Smooth muscle cell (in vitro differentiated cells): ENCODE data around the gene AKAP6. TPM values are rescaled to one million over a fixed set of nuclear protein-coding genes. Genes with fewer than 3 reads are reported as not detected.

ENCODE experiments used
- DNase-seq: peaks from one replicate; lab custom pipeline; 2025; ENCODE audit not compliant: unreplicated experiment; lab: John Stamatoyannopoulos, UW
- H2AFZ ChIP-seq: fragments of 200-600 bp; sonication (generic); 2 replicates; pipeline ENCODE4 v1.6.0; 2016; ENCODE audit warnings: antibody characterized with exemption, low read depth, mild to moderate bottlenecking
- H3F3A ChIP-seq: fragments of 200-600 bp; sonication (generic); 2 replicates; pipeline ENCODE4 v1.6.0; 2017; ENCODE audit warnings: antibody characterized with exemption, low read depth
- H3K27ac ChIP-seq: fragments of 200-600 bp; sonication (generic); 2 replicates; pipeline ENCODE4 v1.5.1; 2016; ENCODE audit warnings: low read depth, mild to moderate bottlenecking
- H3K27me3 ChIP-seq: fragments of 200-600 bp; sonication (generic); 2 replicates; pipeline ENCODE4 v1.6.1; 2016; ENCODE audit warnings: low read depth, mild to moderate bottlenecking
- H3K36me3 ChIP-seq: fragments of 200-600 bp; sonication (generic); 2 replicates; pipeline ENCODE4 v1.5.1; 2016; ENCODE audit warnings: low read depth
- H3K4me1 ChIP-seq: fragments of 200-600 bp; sonication (generic); 2 replicates; pipeline ENCODE4 v1.5.1; 2016; ENCODE audit warnings: low read depth
- H3K4me2 ChIP-seq: fragments of 200-600 bp; sonication (generic); 2 replicates; pipeline ENCODE4 v1.6.0; 2016; ENCODE audit warnings: mild to moderate bottlenecking
- H3K4me3 ChIP-seq: fragments of 200-600 bp; sonication (generic); 2 replicates; pipeline ENCODE4 v1.5.1; 2016; ENCODE audit warnings: mild to moderate bottlenecking
- H3K79me2 ChIP-seq: fragments of 200-600 bp; sonication (generic); 2 replicates; pipeline ENCODE4 v1.6.0; 2016; ENCODE audit warnings: low read depth, mild to moderate bottlenecking
- H3K9ac ChIP-seq: fragments of 200-600 bp; sonication (generic); 2 replicates; pipeline ENCODE4 v1.6.0; 2016; ENCODE audit warnings: low read depth
- H3K9me3 ChIP-seq: fragments of 200-600 bp; sonication (generic); replicated peaks from 2 replicates; pipeline ENCODE4 v1.5.1; 2016; ENCODE audit warnings: low read depth
- H4K20me1 ChIP-seq: fragments of 200-600 bp; sonication (generic); 2 replicates; pipeline ENCODE4 v1.6.0; 2016; ENCODE audit warnings: low read depth
- WGBS: methylation state at CpG from one replicate; pipeline ENCODE4 v1.1.7; 2016; ENCODE audit warnings: low lambda C conversion rate; 5-methylcytosine and 5-hydroxymethylcytosine counted together
- polyA plus RNA-seq: library from polyadenylated mRNA; unstranded; fragments of >200 nt; fragmentation: Nextera tagmentation; extraction: Ambion mirVana; gene quantifications from 2 replicates; pipeline ENCODE4 v1.2.1, GENCODE V29; 2016
- total RNA-seq: library from RNA; depleted of rRNA; stranded (reverse); fragments of >200 nt; gene quantifications from 2 replicates; pipeline ENCODE4 v1.2.3, GENCODE V29; 2014
- TF ChIP-seq, protein P1 (sequence below): fragments of 200-600 bp; sonication (generic); IDR thresholded peaks from 2 replicates; pipeline ENCODE4 v1.5.1; 2017; ENCODE audit warnings: borderline replicate concordance, mild to moderate bottlenecking, antibody characterized with exemption; ENCODE audit not compliant: insufficient read depth, poor library complexity, severe bottlenecking

The AKAP6 gene
- total and polyA plus RNA-seq, 2 experiments from 2014 or later: 1.3 to 6.4 TPM

DNA sequence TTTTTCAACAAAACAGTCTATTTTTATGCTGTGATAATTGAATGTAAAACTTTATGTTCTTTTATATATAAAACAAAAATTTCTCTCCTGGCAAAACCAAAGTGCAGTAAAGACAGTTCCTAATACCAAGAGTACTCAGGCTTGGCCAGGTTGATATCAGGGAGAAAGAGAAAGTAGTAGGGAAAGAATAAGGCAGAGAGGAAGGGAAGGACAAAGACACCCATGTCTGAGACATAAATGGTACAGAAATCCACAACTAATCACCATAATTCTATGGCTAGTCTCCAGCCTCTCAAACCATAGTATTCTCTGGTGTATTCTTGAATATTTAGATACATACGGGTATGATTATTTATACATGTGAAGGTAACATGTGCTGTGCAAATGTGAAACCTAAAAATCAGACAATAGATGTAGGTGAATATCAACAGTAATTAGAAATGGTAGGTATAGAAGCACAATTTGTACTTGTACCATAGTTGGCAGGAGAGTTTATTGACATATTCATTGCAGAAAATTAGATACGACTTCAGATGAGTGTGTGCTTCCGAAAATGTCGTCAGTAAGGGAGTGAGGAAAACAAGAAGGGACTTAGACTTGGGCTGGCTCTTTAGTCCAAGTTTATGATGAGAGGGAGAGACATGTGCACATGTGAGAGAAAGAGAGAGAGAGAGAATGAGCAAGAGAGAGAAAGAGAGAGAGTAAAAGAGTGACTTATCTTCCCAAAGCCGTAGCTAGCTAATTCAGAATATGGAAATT is 378.8 kb downstream of the AKAP6 start:
- WGBS: 95% methylated on average over 5 of the region's 5 CpGs
- H3F3A ChIP-seq: no peaks in the 10 kb centered on the region
- H3K4me3 ChIP-seq: no peak overlapping the region
- no peaks in the 10 kb centered on the region for H3K9me3 ChIP-seq
- peaks cover 7% of the 10 kb centered on the region for H3K4me1 ChIP-seq
- TF ChIP-seq, protein P1, sequence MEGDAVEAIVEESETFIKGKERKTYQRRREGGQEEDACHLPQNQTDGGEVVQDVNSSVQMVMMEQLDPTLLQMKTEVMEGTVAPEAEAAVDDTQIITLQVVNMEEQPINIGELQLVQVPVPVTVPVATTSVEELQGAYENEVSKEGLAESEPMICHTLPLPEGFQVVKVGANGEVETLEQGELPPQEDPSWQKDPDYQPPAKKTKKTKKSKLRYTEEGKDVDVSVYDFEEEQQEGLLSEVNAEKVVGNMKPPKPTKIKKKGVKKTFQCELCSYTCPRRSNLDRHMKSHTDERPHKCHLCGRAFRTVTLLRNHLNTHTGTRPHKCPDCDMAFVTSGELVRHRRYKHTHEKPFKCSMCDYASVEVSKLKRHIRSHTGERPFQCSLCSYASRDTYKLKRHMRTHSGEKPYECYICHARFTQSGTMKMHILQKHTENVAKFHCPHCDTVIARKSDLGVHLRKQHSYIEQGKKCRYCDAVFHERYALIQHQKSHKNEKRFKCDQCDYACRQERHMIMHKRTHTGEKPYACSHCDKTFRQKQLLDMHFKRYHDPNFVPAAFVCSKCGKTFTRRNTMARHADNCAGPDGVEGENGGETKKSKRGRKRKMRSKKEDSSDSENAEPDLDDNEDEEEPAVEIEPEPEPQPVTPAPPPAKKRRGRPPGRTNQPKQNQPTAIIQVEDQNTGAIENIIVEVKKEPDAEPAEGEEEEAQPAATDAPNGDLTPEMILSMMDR: no peak
- H4K20me1 ChIP-seq: no peaks in the 10 kb centered on the region
- H3K36me3 ChIP-seq: no peaks in the 10 kb centered on the region
- no peaks in the 10 kb centered on the region for H3K27me3 ChIP-seq
- H3K79me2 ChIP-seq: no peaks in the 10 kb centered on the region
- H3K9ac ChIP-seq: no peak overlapping the region
- no peak for DNase-seq
- no peak overlapping the region for H3K27ac ChIP-seq
- no peak overlapping the region for H2AFZ ChIP-seq
- H3K4me2 ChIP-seq: no peak overlapping the region

DNA sequence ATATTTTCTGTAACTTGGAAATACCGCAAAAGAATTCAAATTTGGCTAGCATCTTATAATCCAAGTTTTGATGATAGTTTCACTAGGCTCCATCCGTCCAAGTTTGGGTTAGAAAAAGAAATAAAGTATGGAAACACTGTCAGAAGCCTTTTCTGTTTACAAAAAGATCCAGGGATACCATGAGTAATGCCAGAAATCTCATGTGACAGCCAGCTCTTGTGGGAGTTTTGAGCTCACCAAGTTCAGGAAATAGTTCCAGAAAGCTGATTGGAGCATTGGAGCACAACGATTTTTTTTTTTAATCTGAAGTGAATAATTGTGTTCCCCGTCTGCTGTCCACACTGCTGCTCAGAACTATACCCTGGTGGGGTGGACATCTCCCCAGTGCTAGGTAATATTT is 379.9 kb downstream of the AKAP6 start:
- no peak for DNase-seq
- peak overlapping the region; percentile 74 for H3K9ac ChIP-seq
- H3K79me2 ChIP-seq: no peaks in the 10 kb centered on the region
- no peaks in the 10 kb centered on the region for H3K36me3 ChIP-seq
- peak overlapping the region; percentile 46 for H3K4me2 ChIP-seq
- H3K4me3 ChIP-seq: no peak overlapping the region
- peak overlapping the region; percentile 53 for H2AFZ ChIP-seq
- no peaks in the 10 kb centered on the region for H3K9me3 ChIP-seq
- TF ChIP-seq, protein P1: no peak
- H4K20me1 ChIP-seq: no peaks in the 10 kb centered on the region
- WGBS: 47% methylated on average over 4 of the region's 4 CpGs
- no peaks in the 10 kb centered on the region for H3K27me3 ChIP-seq
- no peaks in the 10 kb centered on the region for H3F3A ChIP-seq
- no peaks in the 10 kb centered on the region for H3K4me1 ChIP-seq
- peak overlapping the region; percentile 89 for H3K27ac ChIP-seq

DNA sequence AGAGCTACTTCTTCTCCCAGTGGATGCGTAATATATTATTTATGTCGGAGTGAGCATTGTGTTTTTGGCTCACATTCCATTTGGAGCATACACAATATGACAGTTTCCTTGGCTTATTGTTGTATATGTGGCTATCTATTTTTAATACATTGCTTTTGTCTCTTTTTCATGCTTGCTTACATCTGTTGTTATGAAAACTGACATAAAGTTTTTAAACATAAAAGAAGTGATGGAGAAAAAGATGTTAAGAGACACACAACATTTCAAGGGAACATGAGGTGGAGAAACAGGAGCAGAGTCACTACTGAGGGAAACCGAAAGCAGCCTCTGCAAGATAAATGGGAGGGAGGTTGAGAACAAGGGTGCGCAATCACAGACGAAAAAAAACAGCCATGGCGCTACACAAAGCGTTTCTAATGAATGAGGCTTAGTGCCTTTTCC is 381.2 kb downstream of the AKAP6 start:
- Histone ChIP-seq H3K4me3 (no peak overlapping the region), H3K9ac (no peak overlapping the region), H3K79me2 (no peaks in the 10 kb centered on the region), H3F3A (no peaks in the 10 kb centered on the region), H3K36me3 (no peaks in the 10 kb centered on the region), H3K4me2 (no peak overlapping the region), H3K27me3 (no peaks in the 10 kb centered on the region), H3K27ac (no peak overlapping the region), H3K9me3 (no peaks in the 10 kb centered on the region), H2AFZ (no peak overlapping the region), H3K4me1 (no peaks in the 10 kb centered on the region), H4K20me1 (no peaks in the 10 kb centered on the region)
- no peak for DNase-seq
- 88% methylated on average over 7 of the region's 7 CpGs for WGBS
- TF ChIP-seq, protein P1: no peak
